K562 (cell line): Measurements from ENCODE around the gene MAP1LC3B2. TPM values are rescaled to one million over a fixed set of nuclear protein-coding genes. Genes with fewer than 3 reads are reported as not detected.
A peak's percentile ranks its signal among the peaks of the same experiment; 100 is the strongest.

Source experiments
- ATF7 ChIP-seq: fragments of 450-650 bp; IDR thresholded peaks from 2 replicates; pipeline ENCODE4 v1.7.1; 2014; ENCODE audit warnings: mild to moderate bottlenecking, moderate library complexity
- CBX8 ChIP-seq: fragments of 200-600 bp; sonication (generic); IDR thresholded peaks from 2 replicates; pipeline ENCODE4 v1.6.1; 2012; ENCODE audit warnings: borderline replicate concordance, mixed run types, low read depth, mild to moderate bottlenecking, moderate library complexity, mixed read lengths, low read length, control low read depth, inconsistent platforms; ENCODE audit not compliant: poor library complexity, severe bottlenecking; ENCODE audit errors: extremely low read depth
- CREB1 ChIP-seq, 2 experiments: sonication (generic) in 1 of 2; formaldehyde crosslinking in 1 of 2; IDR thresholded peaks; 2 replicates each; pipeline versions ENCODE4 v1.6.1 to v1.8.0; 2012 to 2022; ENCODE audit warnings: inconsistent platforms in 1 of 2, mild to moderate bottlenecking in 1 of 2, missing genetic modification reagents in 1 of 2, moderate library complexity in 1 of 2
- CREBBP ChIP-seq: IDR thresholded peaks from one replicate; pipeline ENCODE4 v1.6.1; 2012; ENCODE audit warnings: low read depth, mild to moderate bottlenecking, control low read depth, inconsistent platforms, low read length
- CREM ChIP-seq: IDR thresholded peaks from 2 replicates; pipeline ENCODE4 v1.6.1; 2014; ENCODE audit warnings: antibody characterized with exemption, low read depth
- CXXC5 ChIP-seq: fragments of 250-450 bp; sonication (Bioruptor Pico); IDR thresholded peaks from 2 replicates; pipeline ENCODE4 v1.8.0; 2022; ENCODE audit warnings: inconsistent platforms, mild to moderate bottlenecking, moderate library complexity
- DACH1 ChIP-seq: fragments of 450-650 bp; IDR thresholded peaks from 2 replicates; pipeline ENCODE4 v1.6.1; 2018; ENCODE audit not compliant: partially characterized antibody
- FOXA1 ChIP-seq: fragments of 450-650 bp; IDR thresholded peaks from 2 replicates; pipeline ENCODE4 v1.6.1; 2016; ENCODE audit warnings: mild to moderate bottlenecking, borderline replicate concordance
- IFI16 ChIP-seq: fragments of 250-450 bp; sonication (Bioruptor Pico); IDR thresholded peaks from 2 replicates; pipeline ENCODE4 v2.1.2; 2022; ENCODE audit warnings: mild to moderate bottlenecking, inconsistent platforms
- L3MBTL2 ChIP-seq: fragments of 450-650 bp; IDR thresholded peaks from 2 replicates; pipeline ENCODE4 v1.6.1; 2016; ENCODE audit warnings: mild to moderate bottlenecking, moderate library complexity
- MCM5 ChIP-seq: fragments of 450-650 bp; IDR thresholded peaks from 2 replicates; pipeline ENCODE4 v1.6.1; 2016; ENCODE audit warnings: low read depth
- NFIX ChIP-seq: fragments of 250-450 bp; sonication (Bioruptor Pico); IDR thresholded peaks from 2 replicates; pipeline ENCODE4 v1.4.0; 2020; ENCODE audit warnings: low read depth, mild to moderate bottlenecking, moderate library complexity
- NFRKB ChIP-seq: fragments of 450-650 bp; IDR thresholded peaks from 2 replicates; pipeline ENCODE4 v1.6.1; 2016; ENCODE audit warnings: low read depth
- RBFOX2 ChIP-seq: fragments of 200-400 bp; formaldehyde crosslinking; IDR thresholded peaks from 2 replicates; pipeline ENCODE4 v1.6.1; 2017; ENCODE audit warnings: low read depth, mild to moderate bottlenecking, low read length, moderate library complexity
- RBM39 ChIP-seq: fragments of 200-400 bp; formaldehyde crosslinking; optimal IDR thresholded peaks from 2 replicates; pipeline ENCODE3; 2018; ENCODE audit warnings: low read depth, low read length
- RCOR1 ChIP-seq, 2 experiments: IDR thresholded peaks; 2 replicates each; pipeline ENCODE4 v1.6.1; 2012; ENCODE audit warnings: low read depth in 2 of 2, low read length in 2 of 2, borderline replicate concordance in 1 of 2, improper control_type of control experiment in 1 of 2
- SMAD1 ChIP-seq: fragments of 150-350 bp; IDR thresholded peaks from 2 replicates; pipeline ENCODE4 v1.6.1; 2014; ENCODE audit warnings: low read length, low read depth; ENCODE audit not compliant: partially characterized antibody
- SPI1 ChIP-seq: IDR thresholded peaks from 2 replicates; pipeline ENCODE4 v1.6.1; 2011; ENCODE audit warnings: low read depth, low read length, control low read depth, borderline replicate concordance
- YBX1 ChIP-seq: fragments of 450-650 bp; IDR thresholded peaks from 2 replicates; pipeline ENCODE4 v1.7.1; 2016; ENCODE audit warnings: mild to moderate bottlenecking
- ZFP36 ChIP-seq: fragments of 150-350 bp; IDR thresholded peaks from 2 replicates; pipeline ENCODE4 v1.6.1; 2018; ENCODE audit warnings: low read length, low read depth; ENCODE audit not compliant: partially characterized antibody
- ZFPM2 ChIP-seq: fragments of 250-450 bp; sonication (Bioruptor Pico); IDR thresholded peaks from 2 replicates; pipeline ENCODE4 v1.5.1; 2022; ENCODE audit warnings: mild to moderate bottlenecking
- ZNF263 ChIP-seq: sonication (generic); formaldehyde crosslinking; IDR thresholded peaks from 2 replicates; pipeline ENCODE4 v1.8.0; 2022; ENCODE audit warnings: mild to moderate bottlenecking, missing genetic modification reagents, borderline replicate concordance
- polyA plus RNA-seq, 8 experiments: library from polyadenylated mRNA; depleted of rRNA in 4 of 8; stranded (reverse) in 5 of 8; unstranded in 3 of 8; fragments of >200 nt; fragmentation: Nextera tagmentation in 2 of 8; fragmentation: Illumina TruSeq in 1 of 8; extraction: Ambion mirVana in 2 of 8; extraction: Trizol in 1 of 8; gene quantifications; 2 replicates each; pipeline versions ENCODE4 v1.2.1 to v1.2.3, GENCODE V29; 2011 to 2014; ENCODE audit warnings: inconsistent platforms in 1 of 8, missing spikeins in 1 of 8
- total RNA-seq, 7 experiments: library from RNA; depleted of rRNA in 6 of 7; stranded (reverse); fragments of >200 nt in 6 of 7; fragmentation: Illumina TruSeq in 2 of 7; extraction: Trizol in 2 of 7; gene quantifications; 2 replicates each; pipeline versions ENCODE4 v1.2.1 to v1.2.3, GENCODE V29; 2011 to 2021; ENCODE audit warnings: low replicate concordance in 1 of 7
- TF ChIP-seq, protein P1 (sequence below): sonication (generic); IDR thresholded peaks from 2 replicates; pipeline ENCODE4 v1.6.1; 2016
- TF ChIP-seq, protein P2 (sequence below), 2 experiments: fragments of 450-650 bp in 1 of 2; sonication (generic) in 1 of 2; formaldehyde crosslinking in 1 of 2; IDR thresholded peaks in 1 of 2; conservative IDR thresholded peaks in 1 of 2; 2 replicates each; pipeline versions ENCODE4 v1.6.1 to v1.8.1; 2016 to 2023; ENCODE audit warnings: mild to moderate bottlenecking in 2 of 2, moderate library complexity in 2 of 2, inconsistent platforms in 1 of 2, missing genetic modification reagents in 1 of 2
- TF ChIP-seq, protein P3 (sequence below), 2 experiments: fragments of 200-800 bp in 1 of 2; sonication (Bioruptor generic) in 1 of 2; sonication (generic) in 1 of 2; formaldehyde crosslinking in 1 of 2; IDR thresholded peaks in 1 of 2; conservative IDR thresholded peaks in 1 of 2; 2 replicates each; pipeline versions ENCODE4 v1.5.0 to v1.6.1; 2016 to 2020; ENCODE audit warnings: missing compliant biosample characterization in 1 of 2, missing genetic modification characterization in 1 of 2, missing genetic modification reagents in 1 of 2

The MAP1LC3B2 gene
- total and polyA plus RNA-seq, 9 of the 15 experiments (the other 6 are each of a cell fraction or from before 2014, with no cell fraction given): 0.53 to 2.8 (median 0.76) TPM; not detected in 2

DNA sequence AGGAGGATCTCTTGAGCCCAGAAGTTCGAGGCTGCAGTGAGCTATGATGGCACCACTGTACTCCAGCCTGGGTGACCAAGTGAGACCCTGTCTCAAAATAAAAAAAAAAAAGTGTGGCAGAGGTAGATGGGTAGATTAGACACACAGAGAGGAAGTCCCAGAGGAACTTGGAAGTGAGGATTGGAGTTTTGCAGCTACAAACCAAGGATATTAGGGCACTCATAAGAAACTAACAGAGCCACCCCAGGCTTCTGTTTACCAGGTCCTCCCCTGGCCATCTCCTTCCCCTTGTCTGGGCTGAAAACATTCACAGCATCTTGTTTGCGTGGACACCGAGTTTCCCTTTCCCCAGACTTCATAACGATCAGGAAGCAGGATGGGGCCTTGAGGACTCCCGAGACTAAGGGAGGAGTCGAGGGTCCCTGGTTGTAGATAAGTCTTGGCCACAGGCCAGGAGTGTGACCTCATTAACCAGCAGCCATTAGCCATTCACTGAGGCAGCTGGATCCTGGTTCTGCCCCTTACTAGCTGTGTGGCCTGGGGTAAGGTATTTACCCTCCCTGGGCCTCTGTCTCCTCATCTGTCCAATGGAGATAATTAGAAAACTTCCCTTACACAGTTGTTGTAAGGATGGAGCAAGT lies 2.1 kb downstream of the MAP1LC3B2 start (continued):
- TF ChIP-seq, protein P1, sequence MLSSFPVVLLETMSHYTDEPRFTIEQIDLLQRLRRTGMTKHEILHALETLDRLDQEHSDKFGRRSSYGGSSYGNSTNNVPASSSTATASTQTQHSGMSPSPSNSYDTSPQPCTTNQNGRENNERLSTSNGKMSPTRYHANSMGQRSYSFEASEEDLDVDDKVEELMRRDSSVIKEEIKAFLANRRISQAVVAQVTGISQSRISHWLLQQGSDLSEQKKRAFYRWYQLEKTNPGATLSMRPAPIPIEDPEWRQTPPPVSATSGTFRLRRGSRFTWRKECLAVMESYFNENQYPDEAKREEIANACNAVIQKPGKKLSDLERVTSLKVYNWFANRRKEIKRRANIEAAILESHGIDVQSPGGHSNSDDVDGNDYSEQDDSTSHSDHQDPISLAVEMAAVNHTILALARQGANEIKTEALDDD: peak; percentile 75
- TF ChIP-seq RBM39 (no peak), DACH1 (peak; percentile 6), ZFP36 (peak; percentile 57), ATF7 (peak; percentile 89), NFIX (CRISPR knock-in tag) (peak; percentile 42), ZNF263 (peak; percentile 49; the same call in 1 of the 2 replicates), CBX8 (no peak), CREM (0 out of 2 replicates have a peak, but pooled peaks have one; percentile 24), CREBBP (no peak), RBFOX2 (0 out of 2 replicates have a peak, but pooled peaks have one; percentile 5), ZFPM2 (CRISPR knock-in tag) (no peak), SMAD1 (peak; percentile 65), L3MBTL2 (no peak; the same call in 1 of the 2 replicates), NFRKB (peak; percentile 72), MCM5 (no peak), CXXC5 (CRISPR knock-in tag) (0 out of 2 replicates have a peak, but pooled peaks have one; percentile 29), YBX1 (no peak), SPI1 (peak; percentile 67; the same call in 1 of the 2 replicates), IFI16 (CRISPR knock-in tag) (no peak), FOXA1 (no peak), RCOR1 (IDR thresholded peaks at IDR 0.05; ENCODE audit: borderline replicate concordance in 1 of 2, low read depth in 2 of 2, low read length in 2 of 2) (peak in 1 of 2 experiments; percentile 28; a peak in 1 of 4 replicates), CREB1 (IDR thresholded peaks at IDR 0.05) (no peak), CREB1 (CRISPR knock-in tag; IDR thresholded peaks at IDR 0.05) (0 out of 2 replicates have a peak, but pooled peaks have one; percentile 29)
- TF ChIP-seq, protein P2, sequence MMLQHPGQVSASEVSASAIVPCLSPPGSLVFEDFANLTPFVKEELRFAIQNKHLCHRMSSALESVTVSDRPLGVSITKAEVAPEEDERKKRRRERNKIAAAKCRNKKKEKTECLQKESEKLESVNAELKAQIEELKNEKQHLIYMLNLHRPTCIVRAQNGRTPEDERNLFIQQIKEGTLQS (IDR thresholded peaks at IDR 0.05): peak; percentile 43; the same call in 1 of the 2 replicates
- TF ChIP-seq, protein P2 (CRISPR knock-in tag; conservative IDR thresholded peaks at IDR 0.05): no peak
- TF ChIP-seq, protein P3, sequence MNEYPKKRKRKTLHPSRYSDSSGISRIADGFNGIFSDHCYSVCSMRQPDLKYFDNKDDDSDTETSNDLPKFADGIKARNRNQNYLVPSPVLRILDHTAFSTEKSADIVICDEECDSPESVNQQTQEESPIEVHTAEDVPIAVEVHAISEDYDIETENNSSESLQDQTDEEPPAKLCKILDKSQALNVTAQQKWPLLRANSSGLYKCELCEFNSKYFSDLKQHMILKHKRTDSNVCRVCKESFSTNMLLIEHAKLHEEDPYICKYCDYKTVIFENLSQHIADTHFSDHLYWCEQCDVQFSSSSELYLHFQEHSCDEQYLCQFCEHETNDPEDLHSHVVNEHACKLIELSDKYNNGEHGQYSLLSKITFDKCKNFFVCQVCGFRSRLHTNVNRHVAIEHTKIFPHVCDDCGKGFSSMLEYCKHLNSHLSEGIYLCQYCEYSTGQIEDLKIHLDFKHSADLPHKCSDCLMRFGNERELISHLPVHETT (CRISPR knock-in tag; conservative IDR thresholded peaks at IDR 0.05 in 1 of 2, IDR thresholded peaks at IDR 0.05 in 1 of 2): peak in 1 of 2 experiments; percentile 42; a peak in 1 of 4 replicates
